Smooth muscle cell (in vitro differentiated cells): ENCODE results near the gene ENO1. TPM values are rescaled to one million over a fixed set of nuclear protein-coding genes. Genes with fewer than 3 reads are reported as not detected.

ENCODE experiments used
- DNase-seq: peaks from one replicate; lab custom pipeline; 2025; ENCODE audit not compliant: unreplicated experiment; lab: John Stamatoyannopoulos, UW
- H2AFZ ChIP-seq: fragments of 200-600 bp; sonication (generic); 2 replicates; pipeline ENCODE4 v1.6.0; 2016; ENCODE audit warnings: antibody characterized with exemption, low read depth, mild to moderate bottlenecking
- H3F3A ChIP-seq: fragments of 200-600 bp; sonication (generic); 2 replicates; pipeline ENCODE4 v1.6.0; 2017; ENCODE audit warnings: antibody characterized with exemption, low read depth
- H3K27ac ChIP-seq: fragments of 200-600 bp; sonication (generic); 2 replicates; pipeline ENCODE4 v1.5.1; 2016; ENCODE audit warnings: low read depth, mild to moderate bottlenecking
- H3K27me3 ChIP-seq: fragments of 200-600 bp; sonication (generic); 2 replicates; pipeline ENCODE4 v1.6.1; 2016; ENCODE audit warnings: low read depth, mild to moderate bottlenecking
- H3K36me3 ChIP-seq: fragments of 200-600 bp; sonication (generic); 2 replicates; pipeline ENCODE4 v1.5.1; 2016; ENCODE audit warnings: low read depth
- H3K4me1 ChIP-seq: fragments of 200-600 bp; sonication (generic); 2 replicates; pipeline ENCODE4 v1.5.1; 2016; ENCODE audit warnings: low read depth
- H3K4me2 ChIP-seq: fragments of 200-600 bp; sonication (generic); 2 replicates; pipeline ENCODE4 v1.6.0; 2016; ENCODE audit warnings: mild to moderate bottlenecking
- H3K4me3 ChIP-seq: fragments of 200-600 bp; sonication (generic); 2 replicates; pipeline ENCODE4 v1.5.1; 2016; ENCODE audit warnings: mild to moderate bottlenecking
- H3K79me2 ChIP-seq: fragments of 200-600 bp; sonication (generic); 2 replicates; pipeline ENCODE4 v1.6.0; 2016; ENCODE audit warnings: low read depth, mild to moderate bottlenecking
- H3K9ac ChIP-seq: fragments of 200-600 bp; sonication (generic); 2 replicates; pipeline ENCODE4 v1.6.0; 2016; ENCODE audit warnings: low read depth
- H3K9me3 ChIP-seq: fragments of 200-600 bp; sonication (generic); replicated peaks from 2 replicates; pipeline ENCODE4 v1.5.1; 2016; ENCODE audit warnings: low read depth
- H4K20me1 ChIP-seq: fragments of 200-600 bp; sonication (generic); 2 replicates; pipeline ENCODE4 v1.6.0; 2016; ENCODE audit warnings: low read depth
- WGBS: methylation state at CpG from one replicate; pipeline ENCODE4 v1.1.7; 2016; ENCODE audit warnings: low lambda C conversion rate; 5-methylcytosine and 5-hydroxymethylcytosine counted together
- microRNA-seq: library from miRNA; unstranded; fragments of <30 nt; microRNA quantifications from one replicate; pipeline ENCODE4, GENCODE V29; 2016; ENCODE audit warnings: borderline number of aligned reads
- polyA plus RNA-seq: library from polyadenylated mRNA; unstranded; fragments of >200 nt; fragmentation: Nextera tagmentation; extraction: Ambion mirVana; gene quantifications from 2 replicates; pipeline ENCODE4 v1.2.1, GENCODE V29; 2016
- small RNA-seq: library from RNA; depleted of rRNA; stranded (forward); fragments of <200 nt; gene quantifications from one replicate; pipeline ENCODE3, GENCODE V24; 2014
- total RNA-seq: library from RNA; depleted of rRNA; stranded (reverse); fragments of >200 nt; gene quantifications from 2 replicates; pipeline ENCODE4 v1.2.3, GENCODE V29; 2014
- TF ChIP-seq, protein P1 (sequence below): fragments of 200-600 bp; sonication (generic); IDR thresholded peaks from 2 replicates; pipeline ENCODE4 v1.5.1; 2017; ENCODE audit warnings: borderline replicate concordance, mild to moderate bottlenecking, antibody characterized with exemption; ENCODE audit not compliant: insufficient read depth, poor library complexity, severe bottlenecking

Gene ENO1
- total and polyA plus RNA-seq, 2 experiments from 2014 or later, result 1,276 to 2,235 TPM

DNA sequence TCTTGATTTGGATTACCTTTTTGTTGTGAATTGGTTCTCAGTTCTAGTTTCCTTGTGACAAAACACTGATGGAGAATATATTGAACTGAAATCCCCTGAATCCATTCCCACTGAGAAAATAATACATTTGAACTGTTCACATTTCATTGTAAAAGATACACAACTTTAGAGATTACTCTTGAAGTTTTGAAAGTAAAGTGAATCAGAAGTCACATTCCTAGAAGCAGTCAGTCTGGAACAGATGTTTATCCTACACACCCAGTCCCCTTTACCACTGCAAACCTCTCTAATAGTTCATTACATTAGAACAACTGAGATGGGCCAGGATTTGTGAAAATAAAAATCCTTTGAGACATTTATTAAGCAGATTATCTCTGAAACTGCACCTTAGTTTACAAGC is 64.5 kb downstream of the ENO1 start:
- no peaks in the 10 kb centered on the region for H3K36me3 ChIP-seq
- H3K9ac ChIP-seq, result no peak overlapping the region
- no peak overlapping the region for H2AFZ ChIP-seq
- H3K9me3 ChIP-seq, result no peaks in the 10 kb centered on the region
- peak overlapping the region; percentile 23 for H3K27ac ChIP-seq
- DNase-seq, result no peak
- no peaks in the 10 kb centered on the region for H3K27me3 ChIP-seq
- peaks cover 20% of the 10 kb centered on the region for H3F3A ChIP-seq
- H3K79me2 ChIP-seq, result peaks cover 84% of the 10 kb centered on the region
- H3K4me2 ChIP-seq, result peak overlapping the region; percentile 89
- peak overlapping the region; percentile 2 for H3K4me3 ChIP-seq
- H3K4me1 ChIP-seq, result peaks cover 26% of the 10 kb centered on the region
- TF ChIP-seq, protein P1, sequence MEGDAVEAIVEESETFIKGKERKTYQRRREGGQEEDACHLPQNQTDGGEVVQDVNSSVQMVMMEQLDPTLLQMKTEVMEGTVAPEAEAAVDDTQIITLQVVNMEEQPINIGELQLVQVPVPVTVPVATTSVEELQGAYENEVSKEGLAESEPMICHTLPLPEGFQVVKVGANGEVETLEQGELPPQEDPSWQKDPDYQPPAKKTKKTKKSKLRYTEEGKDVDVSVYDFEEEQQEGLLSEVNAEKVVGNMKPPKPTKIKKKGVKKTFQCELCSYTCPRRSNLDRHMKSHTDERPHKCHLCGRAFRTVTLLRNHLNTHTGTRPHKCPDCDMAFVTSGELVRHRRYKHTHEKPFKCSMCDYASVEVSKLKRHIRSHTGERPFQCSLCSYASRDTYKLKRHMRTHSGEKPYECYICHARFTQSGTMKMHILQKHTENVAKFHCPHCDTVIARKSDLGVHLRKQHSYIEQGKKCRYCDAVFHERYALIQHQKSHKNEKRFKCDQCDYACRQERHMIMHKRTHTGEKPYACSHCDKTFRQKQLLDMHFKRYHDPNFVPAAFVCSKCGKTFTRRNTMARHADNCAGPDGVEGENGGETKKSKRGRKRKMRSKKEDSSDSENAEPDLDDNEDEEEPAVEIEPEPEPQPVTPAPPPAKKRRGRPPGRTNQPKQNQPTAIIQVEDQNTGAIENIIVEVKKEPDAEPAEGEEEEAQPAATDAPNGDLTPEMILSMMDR, result no peak
- peaks cover 63% of the 10 kb centered on the region for H4K20me1 ChIP-seq

DNA sequence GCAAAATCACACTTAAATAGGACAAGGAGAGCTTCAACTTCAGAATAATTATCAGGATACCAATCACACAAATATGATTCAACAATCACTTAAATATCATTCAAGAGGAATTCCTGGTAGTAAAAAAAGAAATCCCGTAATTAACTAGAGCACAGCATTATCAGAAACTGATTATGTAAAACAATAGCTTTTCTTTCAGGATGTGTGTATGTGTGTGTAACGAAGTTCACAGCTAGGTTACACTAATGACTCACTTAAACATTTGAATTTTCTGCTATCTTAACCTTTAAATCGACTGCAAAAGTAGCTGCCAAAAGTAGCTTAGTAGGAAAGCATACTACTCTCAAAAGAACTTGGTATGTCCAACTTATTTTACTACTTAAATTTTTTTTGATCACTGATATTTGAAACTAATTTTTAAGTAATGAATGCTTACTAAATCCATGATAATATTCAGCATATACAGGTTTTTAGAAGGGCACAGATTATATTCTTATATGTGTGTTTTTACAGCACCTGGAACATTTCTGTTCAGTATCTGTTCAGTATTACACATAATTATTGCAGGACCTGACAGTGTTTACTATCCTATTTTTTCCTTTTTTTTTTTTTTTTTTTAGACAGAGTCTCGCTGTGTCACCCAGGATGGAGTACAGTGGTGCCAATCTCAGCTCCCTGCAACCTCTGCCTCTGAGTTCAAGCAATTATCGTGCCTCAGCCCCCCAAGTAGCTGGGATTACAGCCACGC is 65.3 kb downstream of the ENO1 start:
- no peaks in the 10 kb centered on the region for H3K9me3 ChIP-seq
- H3K9ac ChIP-seq, result no peak overlapping the region
- peaks cover 71% of the 10 kb centered on the region for H4K20me1 ChIP-seq
- H3F3A ChIP-seq, result peaks cover 12% of the 10 kb centered on the region
- peaks cover 92% of the 10 kb centered on the region for H3K79me2 ChIP-seq
- peaks cover 27% of the 10 kb centered on the region for H3K4me1 ChIP-seq
- H3K36me3 ChIP-seq, result no peaks in the 10 kb centered on the region
- no peak overlapping the region for H3K27ac ChIP-seq
- TF ChIP-seq, protein P1, result no peak
- WGBS, result 83% methylated on average over 6 of the region's 6 CpGs
- no peaks in the 10 kb centered on the region for H3K27me3 ChIP-seq
- H3K4me3 ChIP-seq, result no peak overlapping the region
- no peak overlapping the region for H2AFZ ChIP-seq
- DNase-seq, result no peak
- H3K4me2 ChIP-seq, result no peak overlapping the region

DNA sequence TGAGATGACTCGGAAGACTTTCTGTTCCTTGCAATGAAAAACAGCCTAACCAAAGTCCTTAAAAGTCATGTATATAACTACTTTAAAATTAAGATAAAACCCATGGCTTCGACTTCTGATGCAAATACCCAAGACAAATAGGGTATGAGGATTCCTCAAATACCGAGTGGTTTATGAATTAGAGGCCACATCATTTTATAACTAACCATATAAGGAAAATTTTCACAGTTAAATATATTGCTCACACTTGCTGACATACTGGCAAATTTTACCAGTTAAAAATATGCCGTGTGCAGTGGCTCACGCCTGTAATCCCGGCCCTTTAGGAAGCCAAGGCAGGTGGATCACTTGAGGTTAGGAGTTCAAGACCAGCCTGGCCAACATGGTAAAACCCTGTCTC is 66.4 kb downstream of the ENO1 start:
- no peaks in the 10 kb centered on the region for H3K36me3 ChIP-seq
- no peak overlapping the region for H3K27ac ChIP-seq
- TF ChIP-seq, protein P1, result no peak
- peaks cover 9% of the 10 kb centered on the region for H3F3A ChIP-seq
- H3K4me3 ChIP-seq, result no peak overlapping the region
- H3K4me2 ChIP-seq, result no peak overlapping the region
- H4K20me1 ChIP-seq, result peaks cover 82% of the 10 kb centered on the region
- WGBS, result 89% methylated on average over 6 of the region's 6 CpGs
- H3K79me2 ChIP-seq, result peaks cover 100% of the 10 kb centered on the region
- H3K9ac ChIP-seq, result no peak overlapping the region
- H3K9me3 ChIP-seq, result no peaks in the 10 kb centered on the region
- no peak overlapping the region for H2AFZ ChIP-seq
- DNase-seq, result no peak
- peaks cover 26% of the 10 kb centered on the region for H3K4me1 ChIP-seq
- H3K27me3 ChIP-seq, result no peaks in the 10 kb centered on the region

Small RNA genes lying within 50 kb of the gene (microRNA-seq; reads per million reads assigned to microRNA genes)
- not detected for gene MIR6728

Small RNA genes lying within 50 kb of the gene (small RNA-seq; reads per million reads assigned to genes)
- gene AL139415.2 (not detected), gene MIR6728 (not detected), gene RNU6-304P (not detected)

Other genes starting within 250 kb of the ENO1 start
- gene RERE, start 61.0 kb downstream of the ENO1 start, total RNA-seq, result 59.2 and 64.0 TPM in 2 replicates
- gene RERE, start 61.0 kb downstream of the ENO1 start, polyA plus RNA-seq, result 45.6 and 70.7 TPM in 2 replicates
- not detected in 2 replicates for gene CA6, start 67.2 kb upstream of the ENO1 start, total RNA-seq
- not detected in 2 replicates for gene CA6, start 67.2 kb upstream of the ENO1 start, polyA plus RNA-seq
- gene SLC2A7, start 147.7 kb upstream of the ENO1 start, total RNA-seq, result not detected in 2 replicates
- not detected in 2 replicates for gene SLC2A7, start 147.7 kb upstream of the ENO1 start, polyA plus RNA-seq
- gene SLC2A5, start 190.9 kb upstream of the ENO1 start, total RNA-seq, result 0.04 and 0.09 TPM in 2 replicates
- gene SLC2A5, start 190.9 kb upstream of the ENO1 start, polyA plus RNA-seq, result not detected in 2 replicates